ENCODE data around the gene CIROP.
A peak's percentile ranks its signal among the peaks of the same experiment; 100 is the strongest.
"Not testable (repeated sequence)": the region's sequence is repeated elsewhere in the genome, so short reads cannot be mapped to it uniquely, and the experiment has no call there.

The CIROP gene

DNA sequence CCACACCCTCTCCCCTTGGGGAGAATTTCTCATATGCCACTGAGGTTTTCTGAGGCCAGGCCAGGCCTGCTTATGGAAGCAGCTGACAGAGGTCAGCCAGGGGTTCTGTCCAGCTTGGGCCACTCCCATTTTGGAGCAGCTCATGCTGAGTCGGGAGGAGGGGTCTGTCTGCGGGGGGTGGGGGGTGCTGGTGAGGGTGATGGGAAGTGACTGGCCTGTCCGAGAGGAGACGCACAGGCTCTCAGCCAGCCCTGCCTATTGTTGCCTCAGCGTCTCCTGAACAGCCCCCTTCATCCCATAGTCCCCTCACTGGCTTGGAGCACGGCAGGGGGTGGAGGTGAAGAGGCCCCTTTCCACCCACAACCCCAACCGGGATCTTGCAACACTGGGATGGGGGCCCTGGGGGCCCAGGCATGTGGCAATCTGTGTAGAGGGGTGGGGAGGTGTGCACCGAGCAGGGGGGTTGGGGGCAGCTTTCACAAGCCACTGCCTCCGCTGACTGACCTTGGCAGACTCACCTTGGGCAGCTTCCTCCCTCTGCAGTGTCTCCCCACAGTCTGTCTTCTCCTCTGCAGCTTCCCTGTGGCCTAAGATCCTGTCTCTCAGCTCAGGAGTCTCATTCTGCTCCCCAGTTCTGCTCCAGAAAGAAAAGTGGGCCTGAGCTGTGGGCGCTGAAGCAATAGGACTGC is 8.8 kb upstream of the CIROP start:
- DNase-seq = peak in 2 of 4 experiments; percentile 45 to 52

GRCh38 chr14:23112359-23113178 is 7.8 kb upstream of the CIROP start:
- peak; percentile 47 to 74 (median 60) for DNase-seq

DNA sequence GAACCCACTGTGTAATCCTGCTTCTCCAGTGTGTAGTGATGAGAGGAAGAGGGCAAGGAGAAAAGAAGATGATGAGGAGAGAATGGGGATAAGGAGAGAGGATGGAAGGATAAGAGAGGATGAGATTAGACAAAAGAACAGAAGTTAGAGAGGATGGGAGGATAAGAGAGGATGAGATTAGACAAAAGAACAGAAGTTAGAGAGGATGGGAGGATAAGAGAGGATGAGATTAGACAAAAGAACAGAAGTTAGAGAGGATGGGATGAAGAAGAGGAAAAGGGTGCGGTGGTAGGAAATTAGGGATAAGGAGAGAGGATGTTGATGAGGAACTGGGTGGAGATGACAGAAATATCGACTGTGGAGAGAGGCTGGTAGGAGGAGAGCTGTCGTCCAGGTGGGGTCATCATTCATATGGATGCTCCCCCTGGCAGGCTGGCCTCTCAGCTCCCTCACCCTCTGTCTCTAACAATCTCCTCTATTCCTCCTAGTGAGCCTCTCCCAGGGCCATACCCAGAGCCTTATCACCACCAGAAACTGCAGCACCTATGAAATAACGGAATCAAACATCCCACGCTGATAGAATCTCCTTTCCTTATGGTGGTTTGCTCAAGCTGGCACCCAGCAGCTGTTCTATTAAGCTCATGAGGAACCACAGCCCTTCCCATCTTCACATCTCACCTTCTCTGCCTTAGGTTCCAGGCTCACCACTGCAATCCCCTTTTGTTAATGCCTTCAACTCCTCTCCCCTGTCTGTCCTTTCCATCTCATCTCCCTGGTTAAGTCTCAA is 6.0 kb upstream of the CIROP start:
- DNase-seq = no peak

- DNase-seq = no peak
Observed at GRCh38 chr14:23109769-23110168, 5.0 kb upstream of the CIROP start.

- not testable (repeated sequence) for DNase-seq
Observed at GRCh38 chr14:23108169-23108568, 3.4 kb upstream of the CIROP start.

DNA sequence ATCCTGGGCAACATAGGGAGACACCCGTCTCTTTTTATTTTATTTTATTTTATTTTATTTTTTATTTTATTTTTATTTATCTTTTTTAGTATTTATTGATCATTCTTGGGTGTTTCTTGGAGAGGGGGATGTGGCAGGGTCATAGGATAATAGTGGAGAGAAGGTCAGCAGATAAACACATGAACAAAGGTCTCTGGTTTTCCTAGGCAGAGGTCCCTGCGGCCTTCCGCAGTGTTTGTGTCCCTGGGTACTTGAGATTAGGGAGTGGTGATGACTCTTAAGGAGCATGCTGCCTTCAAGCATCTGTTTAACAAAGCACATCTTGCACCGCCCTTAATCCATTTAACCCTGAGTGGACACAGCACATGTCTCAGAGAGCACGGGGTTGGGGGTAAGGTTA is 2.8 kb upstream of the CIROP start:
- not testable (repeated sequence) for DNase-seq

- DNase-seq = no peak
Observed at GRCh38 chr14:23106747-23107045, 1.9 kb upstream of the CIROP start.

GRCh38 chr14:23105348-23105824 is 597 bp upstream of the CIROP start:
- DNase-seq = no peak

DNA sequence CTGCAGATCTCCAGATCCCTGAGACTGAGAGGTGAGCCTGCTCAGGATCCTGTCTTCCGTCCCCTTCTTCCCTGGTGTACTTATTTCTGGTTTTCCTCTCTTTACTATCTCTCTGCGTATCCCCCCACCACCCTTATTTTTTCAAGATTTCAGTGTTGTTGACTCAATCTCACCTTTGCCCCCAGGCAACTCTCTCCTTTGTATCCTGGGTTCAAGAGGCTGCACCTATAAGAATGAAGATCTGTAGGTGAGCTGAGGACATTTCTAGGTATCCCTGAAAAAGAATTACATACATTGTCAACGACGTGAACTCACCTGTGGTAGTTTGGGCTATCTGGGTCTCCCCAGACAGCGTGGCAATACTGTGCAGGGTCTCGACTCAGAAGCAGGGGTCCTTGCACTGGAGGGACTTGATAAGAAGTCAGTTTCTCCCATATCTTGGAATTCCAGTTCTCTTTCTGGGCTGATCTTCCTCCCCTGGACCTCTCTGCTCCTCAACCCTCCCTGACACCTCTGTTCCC is 659 bp downstream of the CIROP start:
- no peak for DNase-seq

GRCh38 chr14:23103581-23103980 is 1.2 kb downstream of the CIROP start:
- DNase-seq = no peak

- DNase-seq = no peak
Observed at GRCh38 chr14:23102801-23103200, 2.0 kb downstream of the CIROP start.

- DNase-seq = no peak
Observed at GRCh38 chr14:23101986-23102625, 2.7 kb downstream of the CIROP start.

DNA sequence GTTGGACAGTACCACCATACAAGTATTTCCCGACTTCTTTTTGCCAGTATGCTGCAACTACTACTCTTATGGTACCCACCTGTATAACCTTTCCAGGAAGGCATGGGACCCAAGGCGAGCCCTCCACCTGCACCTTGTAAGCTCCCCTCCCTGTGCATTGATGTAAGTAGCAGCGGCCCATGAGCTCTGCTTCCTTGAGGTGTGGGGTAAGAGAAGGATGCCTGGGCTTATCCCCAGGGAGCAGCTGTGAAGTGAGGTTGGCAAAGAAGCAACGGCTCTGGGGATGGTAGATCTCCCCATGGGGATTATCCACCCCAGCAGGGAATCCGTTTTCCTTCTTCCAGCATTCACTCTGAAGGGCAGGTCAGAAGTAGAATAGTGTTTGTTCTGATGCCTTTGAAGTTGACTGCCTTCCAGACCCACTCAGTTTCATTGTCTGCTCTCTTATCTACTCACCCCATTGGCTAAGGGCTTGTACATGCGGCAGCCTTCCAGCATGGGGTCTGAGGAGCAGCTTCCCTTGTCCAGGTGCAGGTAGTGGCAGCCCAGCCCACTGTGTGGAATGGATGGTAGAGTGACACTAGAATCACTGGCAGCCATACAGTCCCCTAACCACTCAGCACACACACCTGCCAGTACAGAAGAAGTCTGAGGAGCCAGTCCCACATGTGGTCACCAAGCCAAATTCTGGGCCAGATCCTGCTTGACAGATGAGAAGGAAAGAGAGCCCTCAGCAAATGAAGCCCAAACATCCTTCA is 3.4 kb downstream of the CIROP start:
- no peak for DNase-seq

- DNase-seq = no peak
Observed at GRCh38 chr14:23099212-23099861, 5.5 kb downstream of the CIROP start.

- DNase-seq = no peak
Observed at GRCh38 chr14:23097786-23098185, 7.0 kb downstream of the CIROP start.

- DNase-seq = peak; percentile 99 to 100 (median 100)
Observed at GRCh38 chr14:23095196-23096108, 9.3 kb downstream of the CIROP start, which contains the start of gene C14orf119. TSS of gene C14orf119 (plus strand) at chr14:23095505. CDS start at chr14:23097659, 2,154 bp downstream.

GRCh38 chr14:23094666-23095195 is 10.1 kb downstream of the CIROP start, which contains the start of gene ACIN1:
TSS of gene ACIN1 (minus strand) at chr14:23095136. CDS start at chr14:23095112, 24 bp downstream.
- peak; percentile 71 to 90 (median 82) for DNase-seq

- no peak for DNase-seq
Observed at GRCh38 chr14:23093991-23094665, 10.7 kb downstream of the CIROP start.

DNA sequence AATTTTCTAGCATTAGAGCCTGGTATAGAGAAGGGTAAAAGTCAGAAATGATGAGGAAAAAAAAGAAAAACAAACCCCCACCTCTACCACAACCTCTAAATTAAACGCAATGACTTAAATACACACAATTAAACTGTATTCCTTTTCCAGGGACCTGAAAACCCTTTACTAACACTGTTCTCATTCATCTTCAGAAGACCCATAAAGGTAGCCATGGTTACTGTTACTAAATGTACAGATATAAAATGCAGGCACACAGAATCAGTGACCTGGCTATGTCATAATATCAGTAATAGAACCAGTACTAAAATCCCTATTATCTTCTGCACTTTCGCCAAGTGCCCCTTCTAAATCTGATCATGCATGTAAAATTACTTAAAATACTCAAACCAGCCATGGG is 11.3 kb downstream of the CIROP start:
- DNase-seq = no peak

All from suppressor macrophage (primary cell).